ENCODE results near the gene ZNF654.
A peak's percentile ranks its signal among the peaks of the same experiment; 100 is the strongest.
"Not testable (repeated sequence)": the region's sequence is repeated elsewhere in the genome, so short reads cannot be mapped to it uniquely, and the experiment has no call there.

Gene ZNF654

GRCh38 chr3:88058581-88059379 is at the start of gene ZNF654, which contains the start of gene CGGBP1:
TSS of gene ZNF654 (plus strand) at chr3:88059255. CDS start at chr3:88059320, 65 bp downstream.
TSS of gene CGGBP1 (minus strand) at chr3:88059005. CDS start at chr3:88055976, 3,029 bp downstream.
- in situ Hi-C loops (cut with HindIII; ENCODE audit: low sequenced_read_pairs) = no loop called here
- no peak for TF ChIP-seq CTCF (IDR thresholded peaks at IDR 0.05; ENCODE audit: low read depth, low read length, missing control alignments)
- peak within 1 kb of the TSS; percentile 88 for H3K4me3 ChIP-seq (ENCODE audit: low read depth, low read length)
- DNase-seq (ENCODE audit: low read depth) = peak; percentile 99

GRCh38 chr3:88010810-88011209 is 48.2 kb upstream of the ZNF654 start:
- H3K4me3 ChIP-seq (ENCODE audit: low read depth, low read length) = no peak overlapping the region
- no peak for TF ChIP-seq CTCF (IDR thresholded peaks at IDR 0.05; ENCODE audit: low read depth, low read length, missing control alignments)
- in situ Hi-C loops (cut with HindIII; ENCODE audit: low sequenced_read_pairs) = no loop called here
- DNase-seq (ENCODE audit: low read depth) = no peak

- in situ Hi-C loops (cut with HindIII; ENCODE audit: low sequenced_read_pairs) = no loop called here
- no peak for TF ChIP-seq CTCF (IDR thresholded peaks at IDR 0.05; ENCODE audit: low read depth, low read length, missing control alignments)
- DNase-seq (ENCODE audit: low read depth) = no peak
- no peak overlapping the region for H3K4me3 ChIP-seq (ENCODE audit: low read depth, low read length)
Observed at GRCh38 chr3:88013592-88013991, 45.5 kb upstream of the ZNF654 start.

GRCh38 chr3:88015656-88016055 is 43.4 kb upstream of the ZNF654 start:
- H3K4me3 ChIP-seq (ENCODE audit: low read depth, low read length); in situ Hi-C loops (cut with HindIII; ENCODE audit: low sequenced_read_pairs); DNase-seq (ENCODE audit: low read depth): not testable (repeated sequence)

- no peak for TF ChIP-seq CTCF (IDR thresholded peaks at IDR 0.05; ENCODE audit: low read depth, low read length, missing control alignments)
- H3K4me3 ChIP-seq (ENCODE audit: low read depth, low read length) = no peak overlapping the region
- in situ Hi-C loops (cut with HindIII; ENCODE audit: low sequenced_read_pairs) = no loop called here
- DNase-seq (ENCODE audit: low read depth) = peak; percentile 28
Observed at GRCh38 chr3:88019024-88019423, 40.0 kb upstream of the ZNF654 start.

- no peak for DNase-seq (ENCODE audit: low read depth)
- TF ChIP-seq CTCF (IDR thresholded peaks at IDR 0.05; ENCODE audit: low read depth, low read length, missing control alignments) = no peak
- H3K4me3 ChIP-seq (ENCODE audit: low read depth, low read length) = no peak overlapping the region
- in situ Hi-C loops (cut with HindIII; ENCODE audit: low sequenced_read_pairs) = no loop called here
Observed at GRCh38 chr3:88025001-88025552, 34.0 kb upstream of the ZNF654 start.

GRCh38 chr3:88028876-88029275 is 30.2 kb upstream of the ZNF654 start:
- TF ChIP-seq CTCF (IDR thresholded peaks at IDR 0.05; ENCODE audit: low read depth, low read length, missing control alignments) = no peak
- no peak overlapping the region for H3K4me3 ChIP-seq (ENCODE audit: low read depth, low read length)
- in situ Hi-C loops (cut with HindIII; ENCODE audit: low sequenced_read_pairs) = no loop called here
- no peak for DNase-seq (ENCODE audit: low read depth)
